Peyer's patch (tissue), 4 donors: ENCODE measurements around the gene NOP14. TPM values are rescaled to one million over a fixed set of nuclear protein-coding genes. Genes with fewer than 3 reads are reported as not detected.
"Not testable (repeated sequence)": the region's sequence is repeated elsewhere in the genome, so short reads cannot be mapped to it uniquely, and the experiment has no call there.

Experiments used
- DNase-seq, 3 donors: peaks; one replicate each; pipeline ENCODE4 v3.0.0-alpha.2; 2017 to 2019
- H3K27ac ChIP-seq, 4 donors: fragments of 200-600 bp; sonication (generic); one replicate each; pipeline ENCODE4 v1.5.1; 2016 to 2019
- H3K27me3 ChIP-seq, 2 donors: fragments of 200-600 bp; sonication (generic); one replicate each; pipeline ENCODE4 v1.5.1; 2019
- H3K36me3 ChIP-seq, 3 donors: fragments of 200-600 bp; sonication (generic); one replicate each; pipeline ENCODE4 v1.5.1; 2016 to 2019
- H3K4me1 ChIP-seq, 4 donors: fragments of 200-600 bp; sonication (generic); one replicate each; pipeline ENCODE4 v1.5.1; 2016 to 2019
- H3K4me3 ChIP-seq, 4 donors: fragments of 200-600 bp; sonication (generic); 1 replicate in 3 of 4; 2 replicates in 1 of 4; pipeline ENCODE4 v1.5.1; 2016 to 2019; ENCODE audit warnings: mild to moderate bottlenecking in 1 of 4
- H3K9me3 ChIP-seq, 4 donors: fragments of 200-600 bp; sonication (generic); one replicate each; pipeline ENCODE4 v1.5.1; 2016 to 2019; ENCODE audit warnings: mild to moderate bottlenecking in 1 of 4
- CTCF ChIP-seq, 6 experiments: fragments of 450-650 bp in 4 of 6; fragments of 200-600 bp in 2 of 6; sonication (generic) in 1 of 6; IDR thresholded peaks; one replicate each; pipeline ENCODE4 v1.5.1; 2017 to 2019; ENCODE audit warnings: antibody characterized with exemption in 6 of 6, mild to moderate bottlenecking in 3 of 6, moderate library complexity in 1 of 6
- POLR2A ChIP-seq, 2 donors: fragments of 450-650 bp; IDR thresholded peaks; one replicate each; pipeline ENCODE4 v1.5.1; 2017; ENCODE audit warnings: antibody characterized with exemption in 2 of 2, mild to moderate bottlenecking in 2 of 2, moderate library complexity in 2 of 2
- total RNA-seq, 4 donors: library from RNA; depleted of rRNA; stranded (reverse); fragments of >200 nt; gene quantifications; one replicate each; pipeline ENCODE4 v1.1.0, GENCODE V29; 2016

NOP14 gene
- total RNA-seq, 4 donors from 2014 or later: 13.0 to 76.7 (median 18.6) TPM

GRCh38 chr4:2964706-2965258 lies 1.6 kb upstream of the NOP14 start:
- no peaks in the 10 kb centered on the region for H3K36me3 ChIP-seq
- H3K27ac ChIP-seq: no peak overlapping the region
- no peak for DNase-seq
- H3K4me3 ChIP-seq: no peak overlapping the region
- H3K9me3 ChIP-seq: no peaks in the 10 kb centered on the region
- H3K4me1 ChIP-seq: peaks cover 6 to 20% (median 6%) of the 10 kb centered on the region in 4 donors
- no peaks in the 10 kb centered on the region for H3K27me3 ChIP-seq
- no peak for TF ChIP-seq POLR2A (IDR thresholded peaks at IDR 0.05)
- no peak for TF ChIP-seq CTCF (IDR thresholded peaks at IDR 0.05)

DNA sequence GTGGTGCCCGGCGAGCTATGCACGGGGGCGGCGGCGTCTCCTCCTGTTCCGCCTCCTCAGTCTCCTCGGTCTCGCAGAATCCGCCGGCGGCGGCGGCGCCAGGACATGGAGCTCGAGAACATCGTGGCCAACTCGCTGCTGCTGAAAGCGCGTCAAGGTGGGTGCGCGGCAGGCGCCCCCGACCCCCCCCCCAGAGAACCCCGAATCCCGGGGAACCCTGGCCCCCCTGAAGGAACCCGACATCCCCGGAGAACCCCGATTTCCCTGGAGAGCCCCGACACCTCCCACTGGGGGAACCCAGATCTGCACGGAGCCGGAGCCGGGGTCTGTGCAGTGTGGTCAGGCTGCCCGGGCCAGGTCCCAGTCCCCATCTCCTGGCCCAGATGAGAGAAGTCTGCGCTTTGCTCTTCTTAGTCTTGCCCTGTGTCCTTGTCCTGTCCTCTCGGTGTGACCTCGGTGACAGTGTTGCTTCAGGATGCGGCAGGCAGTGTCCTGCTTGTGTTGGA lies 813 bp upstream of the NOP14 start:
- Histone ChIP-seq H3K4me3 (peak overlapping the region; percentile 67 to 95 (median 86)), H3K27ac (peak overlapping the region; percentile 76 to 89 (median 83)), H3K27me3 (no peaks in the 10 kb centered on the region), H3K4me1 (peaks cover 6 to 20% (median 6%) of the 10 kb centered on the region in 4 donors), H3K9me3 (no peaks in the 10 kb centered on the region), H3K36me3 (no peaks in the 10 kb centered on the region)
- DNase-seq: peak in 1 of 3 donors; percentile 72
- TF ChIP-seq POLR2A (IDR thresholded peaks at IDR 0.05) (no peak), CTCF (IDR thresholded peaks at IDR 0.05) (no peak)

DNA sequence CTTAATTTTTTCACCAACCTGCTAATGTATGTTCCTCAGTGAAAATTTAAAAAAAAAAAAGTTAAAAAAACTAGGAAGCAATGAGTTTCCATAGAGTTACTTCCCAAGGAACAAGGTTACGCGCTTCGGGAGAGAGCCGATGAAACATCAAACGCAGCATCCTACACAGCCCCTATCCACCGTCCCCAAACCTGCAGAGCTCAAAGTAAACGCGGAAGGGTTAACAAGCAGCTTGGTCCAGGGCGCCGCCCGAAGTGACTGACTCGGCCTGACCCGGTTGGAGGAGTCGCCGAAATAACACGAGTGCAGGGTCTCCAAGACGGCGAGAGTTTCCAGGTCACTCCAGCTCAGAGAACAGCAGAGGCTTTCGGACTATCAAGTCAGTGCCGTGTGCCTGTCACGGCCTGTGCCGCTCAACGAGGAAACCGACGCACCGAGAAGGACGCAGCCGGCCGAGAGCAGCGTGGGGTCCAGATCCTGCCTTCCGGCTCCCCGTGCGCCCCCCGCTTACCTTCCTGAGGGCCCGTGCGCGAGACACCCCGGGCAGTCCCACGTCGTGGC lies 512 bp downstream of the NOP14 start:
- H3K27me3 ChIP-seq: no peaks in the 10 kb centered on the region
- TF ChIP-seq POLR2A (IDR thresholded peaks at IDR 0.05): no peak
- no peak for TF ChIP-seq CTCF (IDR thresholded peaks at IDR 0.05)
- H3K27ac ChIP-seq: peak overlapping the region; percentile 76 to 89 (median 83)
- H3K36me3 ChIP-seq: peaks cover 0 to under 1% (median 0%) of the 10 kb centered on the region in 3 donors
- peak overlapping the region; percentile 67 to 95 (median 86) for H3K4me3 ChIP-seq
- no peaks in the 10 kb centered on the region for H3K9me3 ChIP-seq
- DNase-seq: no peak
- peaks cover 6 to 20% (median 6%) of the 10 kb centered on the region in 4 donors for H3K4me1 ChIP-seq

DNA sequence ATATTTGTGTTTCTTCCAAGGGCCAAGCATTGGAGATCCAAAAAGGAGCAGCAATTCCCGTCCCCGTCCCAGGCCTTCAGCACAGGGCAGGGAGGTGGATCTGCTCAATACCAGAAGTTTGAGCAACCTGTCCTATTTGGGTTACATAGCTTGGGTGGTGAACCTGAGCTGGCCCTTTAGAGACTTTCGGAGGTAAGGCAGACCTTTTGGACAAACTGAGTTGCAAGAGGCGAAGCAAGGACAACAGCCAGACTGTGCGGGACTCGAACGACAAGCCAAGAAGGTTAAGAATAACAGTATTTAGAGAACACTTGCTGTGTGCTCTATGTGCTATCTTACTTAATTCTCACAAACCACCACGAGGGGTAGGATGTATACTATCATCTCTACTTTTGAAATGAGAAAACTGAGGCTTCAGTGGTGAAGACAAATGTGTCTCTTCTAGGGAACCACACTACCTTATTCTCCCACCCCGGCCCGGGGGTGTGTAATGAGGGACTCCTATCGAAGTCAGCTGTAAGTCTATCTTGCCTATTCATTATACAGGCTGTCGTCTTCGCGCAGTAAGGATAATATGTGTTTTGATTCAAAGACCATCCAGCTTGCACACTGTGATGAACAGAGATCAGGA lies 1.3 kb downstream of the NOP14 start:
- Histone ChIP-seq H3K4me1 (peaks cover 6 to 20% (median 6%) of the 10 kb centered on the region in 4 donors), H3K27ac (peak overlapping the region in 3 of 4 donors; percentile 14 to 89 (median 84)), H3K4me3 (peak overlapping the region; percentile 67 to 95 (median 86)), H3K36me3 (peaks cover 0 to 8% (median 0%) of the 10 kb centered on the region in 3 donors), H3K9me3 (no peaks in the 10 kb centered on the region), H3K27me3 (no peaks in the 10 kb centered on the region)
- TF ChIP-seq CTCF (IDR thresholded peaks at IDR 0.05): no peak
- no peak for TF ChIP-seq POLR2A (IDR thresholded peaks at IDR 0.05)
- DNase-seq: peak in 1 of 3 donors; percentile 46

DNA sequence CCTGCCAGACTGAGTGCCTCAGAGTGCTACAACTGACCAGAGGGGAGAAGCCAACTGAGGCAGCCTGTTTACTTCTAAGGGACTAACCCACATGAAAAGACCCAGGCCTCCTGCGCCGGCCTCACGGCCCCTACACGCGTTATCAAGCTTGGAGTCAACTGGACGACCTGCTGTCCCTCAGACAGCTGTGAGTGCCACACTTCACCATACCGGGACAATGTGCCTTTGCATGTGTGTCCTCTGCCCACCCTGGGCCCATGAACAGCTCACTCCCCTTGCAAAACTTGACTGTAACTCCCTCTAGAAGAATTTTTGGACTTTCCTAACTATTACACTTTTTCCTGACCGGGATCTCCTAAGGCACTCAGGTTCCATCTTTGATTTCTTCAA lies 1.8 kb downstream of the NOP14 start:
- no peak for TF ChIP-seq CTCF (IDR thresholded peaks at IDR 0.05)
- no peak for TF ChIP-seq POLR2A (IDR thresholded peaks at IDR 0.05)
- H3K27ac ChIP-seq: peak overlapping the region in 1 of 4 donors; percentile 14
- H3K4me1 ChIP-seq: peaks cover 6 to 20% (median 6%) of the 10 kb centered on the region in 4 donors
- H3K9me3 ChIP-seq: no peaks in the 10 kb centered on the region
- H3K4me3 ChIP-seq: peak overlapping the region in 3 of 4 donors; percentile 85 to 95 (median 86)
- DNase-seq: peak in 1 of 3 donors; percentile 48
- H3K27me3 ChIP-seq: no peaks in the 10 kb centered on the region
- peaks cover 0 to 13% (median 0%) of the 10 kb centered on the region in 3 donors for H3K36me3 ChIP-seq

DNA sequence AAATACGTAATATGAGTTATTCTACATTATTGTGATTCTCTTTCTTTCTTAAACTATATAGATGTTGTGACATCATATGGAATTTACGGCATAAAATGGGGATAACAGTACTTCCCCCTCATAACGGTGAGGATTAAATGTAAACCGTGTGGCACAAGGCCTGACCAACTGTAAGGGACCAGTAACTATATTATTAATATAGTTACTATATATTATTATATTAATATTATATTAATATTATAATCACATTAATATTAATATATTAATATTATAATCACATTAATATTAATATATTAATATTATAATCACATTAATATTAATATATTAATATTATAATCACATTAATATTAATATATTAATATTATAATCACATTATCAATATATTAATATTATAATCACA lies 2.8 kb downstream of the NOP14 start:
- DNase-seq, H3K4me3 ChIP-seq, H3K27me3 ChIP-seq, H3K27ac ChIP-seq, H3K9me3 ChIP-seq: not testable (repeated sequence)
- peaks cover 0 to 21% (median 0%) of the 10 kb centered on the region in 3 donors for H3K36me3 ChIP-seq
- peaks cover 6 to 20% (median 6%) of the 10 kb centered on the region in 4 donors for H3K4me1 ChIP-seq
